Activated T-cell treated with anti-CD3 and anti-CD28 coated beads, Interleukin-2, amount 50 U/mL, for 4 hours (primary cell): ENCODE data around the gene PCTP. TPM values are rescaled to one million over a fixed set of nuclear protein-coding genes. Genes with fewer than 3 reads are reported as not detected.

Source experiments
- ATAC-seq, 2 donors: fragments of 200-7000 bp; cut with Tn5 transposase; one replicate each; pipeline ENCODE4 v1.10.0; 2021
- DNase-seq: peaks from one replicate; pipeline ENCODE4 v3.0.0-alpha.2; 2020
- H3K27me3 Mint-ChIP-seq: one replicate; pipeline ENCODE4 v1.8.0; 2021; ENCODE audit warnings: low read depth, mixed read lengths
- H3K36me3 Mint-ChIP-seq: one replicate; pipeline ENCODE4 v1.8.0; 2022; ENCODE audit warnings: mixed read lengths; ENCODE audit not compliant: insufficient read depth
- H3K4me1 Mint-ChIP-seq: one replicate; pipeline ENCODE4 v1.8.0; 2021; ENCODE audit warnings: low read depth, mixed read lengths
- H3K4me3 Mint-ChIP-seq: one replicate; pipeline ENCODE4 v1.8.0; 2021; ENCODE audit warnings: mild to moderate bottlenecking, moderate library complexity, mixed read lengths
- H3K9me3 Mint-ChIP-seq: one replicate; pipeline ENCODE4 v1.8.0; 2021; ENCODE audit warnings: mixed read lengths
- total RNA-seq, 3 donors: library from RNA; stranded (reverse); gene quantifications; one replicate each; pipeline ENCODE4 v1.2.1, GENCODE V29; 2021

Gene PCTP
- total RNA-seq, 3 donors from 2014 or later = 3.4 to 4.1 (median 3.8) TPM

GRCh38 chr17:55720919-55721836 lies 29.7 kb upstream of the PCTP start:
- DNase-seq = no peak
- no peaks in the 10 kb centered on the region for H3K4me1 Mint-ChIP-seq

GRCh38 chr17:55722016-55722736 lies 28.7 kb upstream of the PCTP start:
- DNase-seq (no peak), ATAC-seq (no peak)
- Mint-ChIP-seq H3K27me3 (peaks cover 40% of the 10 kb centered on the region), H3K4me1 (no peaks in the 10 kb centered on the region), H3K36me3 (no peaks in the 10 kb centered on the region), H3K4me3 (no peak overlapping the region), H3K9me3 (no peaks in the 10 kb centered on the region)

More at GRCh38 chr17:55720919-55721836, 29.7 kb upstream of the PCTP start:
- no peaks in the 10 kb centered on the region for H3K9me3 Mint-ChIP-seq
- peaks cover 32% of the 10 kb centered on the region for H3K27me3 Mint-ChIP-seq
- ATAC-seq = no peak
- H3K4me3 Mint-ChIP-seq = no peak overlapping the region
- H3K36me3 Mint-ChIP-seq = no peaks in the 10 kb centered on the region

GRCh38 chr17:55722742-55723487 lies 27.9 kb upstream of the PCTP start, which contains the start of gene TMEM100:
TMEM100 (minus strand) TSS chr17:55722864; CDS start chr17:55721070, 1,794 bp downstream.
- Mint-ChIP-seq H3K27me3 (peaks cover 46% of the 10 kb centered on the region), H3K4me1 (no peaks in the 10 kb centered on the region), H3K36me3 (no peaks in the 10 kb centered on the region), H3K4me3 (no peak within 1 kb of the TSS), H3K9me3 (no peaks in the 10 kb centered on the region)
- DNase-seq = no peak
- no peak for ATAC-seq

- no peak overlapping the region for H3K4me3 Mint-ChIP-seq
- no peaks in the 10 kb centered on the region for H3K4me1 Mint-ChIP-seq
- no peaks in the 10 kb centered on the region for H3K9me3 Mint-ChIP-seq
- no peaks in the 10 kb centered on the region for H3K36me3 Mint-ChIP-seq
- no peak for DNase-seq
- no peak for ATAC-seq
- peaks cover 46% of the 10 kb centered on the region for H3K27me3 Mint-ChIP-seq
Measured at GRCh38 chr17:55723488-55723848, 27.4 kb upstream of the PCTP start.

- H3K36me3 Mint-ChIP-seq = no peaks in the 10 kb centered on the region
- H3K9me3 Mint-ChIP-seq = no peaks in the 10 kb centered on the region
- H3K27me3 Mint-ChIP-seq = peaks cover 36% of the 10 kb centered on the region
- H3K4me1 Mint-ChIP-seq = no peaks in the 10 kb centered on the region
- H3K4me3 Mint-ChIP-seq = no peak overlapping the region
- no peak for DNase-seq
- ATAC-seq = no peak
Measured at GRCh38 chr17:55726440-55726839, 24.4 kb upstream of the PCTP start.

- Mint-ChIP-seq H3K27me3 (peaks cover 38% of the 10 kb centered on the region), H3K9me3 (no peaks in the 10 kb centered on the region), H3K4me3 (no peak overlapping the region), H3K36me3 (no peaks in the 10 kb centered on the region), H3K4me1 (no peaks in the 10 kb centered on the region)
- ATAC-seq (no peak), DNase-seq (no peak)
Measured at GRCh38 chr17:55727275-55727674, 23.6 kb upstream of the PCTP start.

GRCh38 chr17:55727920-55728319 lies 22.9 kb upstream of the PCTP start:
- ATAC-seq (no peak), DNase-seq (no peak)
- Mint-ChIP-seq H3K4me1 (no peaks in the 10 kb centered on the region), H3K4me3 (no peak overlapping the region), H3K9me3 (no peaks in the 10 kb centered on the region), H3K36me3 (no peaks in the 10 kb centered on the region), H3K27me3 (peaks cover 37% of the 10 kb centered on the region)

GRCh38 chr17:55728361-55728760 lies 22.5 kb upstream of the PCTP start:
- ATAC-seq (no peak), DNase-seq (no peak)
- no peaks in the 10 kb centered on the region for H3K9me3 Mint-ChIP-seq
- H3K4me3 Mint-ChIP-seq = no peak overlapping the region
- peaks cover 32% of the 10 kb centered on the region for H3K27me3 Mint-ChIP-seq
- H3K4me1 Mint-ChIP-seq = no peaks in the 10 kb centered on the region
- H3K36me3 Mint-ChIP-seq = no peaks in the 10 kb centered on the region

- H3K27me3 Mint-ChIP-seq = peaks cover 30% of the 10 kb centered on the region
- H3K4me3 Mint-ChIP-seq = no peak overlapping the region
- ATAC-seq (no peak), DNase-seq (no peak)
- H3K4me1 Mint-ChIP-seq = peaks cover 2% of the 10 kb centered on the region
- no peaks in the 10 kb centered on the region for H3K9me3 Mint-ChIP-seq
- no peaks in the 10 kb centered on the region for H3K36me3 Mint-ChIP-seq
Measured at GRCh38 chr17:55728833-55729232, 22.0 kb upstream of the PCTP start.

GRCh38 chr17:55729484-55729883 lies 21.4 kb upstream of the PCTP start:
- Mint-ChIP-seq H3K4me3 (no peak overlapping the region), H3K4me1 (peaks cover 8% of the 10 kb centered on the region), H3K27me3 (peaks cover 30% of the 10 kb centered on the region), H3K9me3 (no peaks in the 10 kb centered on the region), H3K36me3 (no peaks in the 10 kb centered on the region)
- no peak for DNase-seq
- ATAC-seq = no peak

- Mint-ChIP-seq H3K36me3 (no peaks in the 10 kb centered on the region), H3K4me1 (peaks cover 13% of the 10 kb centered on the region), H3K27me3 (peaks cover 30% of the 10 kb centered on the region), H3K9me3 (no peaks in the 10 kb centered on the region), H3K4me3 (no peak overlapping the region)
- ATAC-seq (no peak), DNase-seq (no peak)
Measured at GRCh38 chr17:55730380-55730779, 20.5 kb upstream of the PCTP start.

- H3K27me3 Mint-ChIP-seq = peaks cover 30% of the 10 kb centered on the region
- H3K4me1 Mint-ChIP-seq = peaks cover 15% of the 10 kb centered on the region
- no peak overlapping the region for H3K4me3 Mint-ChIP-seq
- H3K9me3 Mint-ChIP-seq = no peaks in the 10 kb centered on the region
- ATAC-seq (no peak), DNase-seq (no peak)
- no peaks in the 10 kb centered on the region for H3K36me3 Mint-ChIP-seq
Measured at GRCh38 chr17:55730808-55731207, 20.0 kb upstream of the PCTP start.

GRCh38 chr17:55731586-55732250 lies 19.1 kb upstream of the PCTP start:
- peaks cover 16% of the 10 kb centered on the region for H3K4me1 Mint-ChIP-seq
- no peak overlapping the region for H3K4me3 Mint-ChIP-seq
- DNase-seq (no peak), ATAC-seq (no peak)
- no peaks in the 10 kb centered on the region for H3K9me3 Mint-ChIP-seq
- no peaks in the 10 kb centered on the region for H3K36me3 Mint-ChIP-seq
- H3K27me3 Mint-ChIP-seq = peaks cover 23% of the 10 kb centered on the region
